Bone marrow (tissue), 2 donors: ENCODE measurements around the gene TAF3.
"Not testable (repeated sequence)": the region's sequence is repeated elsewhere in the genome, so short reads cannot be mapped to it uniquely, and the experiment has no call there.

Experiments
- DNase-seq, 2 donors: peaks; one replicate each; lab custom pipeline; 2025; lab: John Stamatoyannopoulos, UW

Gene TAF3, protein sequence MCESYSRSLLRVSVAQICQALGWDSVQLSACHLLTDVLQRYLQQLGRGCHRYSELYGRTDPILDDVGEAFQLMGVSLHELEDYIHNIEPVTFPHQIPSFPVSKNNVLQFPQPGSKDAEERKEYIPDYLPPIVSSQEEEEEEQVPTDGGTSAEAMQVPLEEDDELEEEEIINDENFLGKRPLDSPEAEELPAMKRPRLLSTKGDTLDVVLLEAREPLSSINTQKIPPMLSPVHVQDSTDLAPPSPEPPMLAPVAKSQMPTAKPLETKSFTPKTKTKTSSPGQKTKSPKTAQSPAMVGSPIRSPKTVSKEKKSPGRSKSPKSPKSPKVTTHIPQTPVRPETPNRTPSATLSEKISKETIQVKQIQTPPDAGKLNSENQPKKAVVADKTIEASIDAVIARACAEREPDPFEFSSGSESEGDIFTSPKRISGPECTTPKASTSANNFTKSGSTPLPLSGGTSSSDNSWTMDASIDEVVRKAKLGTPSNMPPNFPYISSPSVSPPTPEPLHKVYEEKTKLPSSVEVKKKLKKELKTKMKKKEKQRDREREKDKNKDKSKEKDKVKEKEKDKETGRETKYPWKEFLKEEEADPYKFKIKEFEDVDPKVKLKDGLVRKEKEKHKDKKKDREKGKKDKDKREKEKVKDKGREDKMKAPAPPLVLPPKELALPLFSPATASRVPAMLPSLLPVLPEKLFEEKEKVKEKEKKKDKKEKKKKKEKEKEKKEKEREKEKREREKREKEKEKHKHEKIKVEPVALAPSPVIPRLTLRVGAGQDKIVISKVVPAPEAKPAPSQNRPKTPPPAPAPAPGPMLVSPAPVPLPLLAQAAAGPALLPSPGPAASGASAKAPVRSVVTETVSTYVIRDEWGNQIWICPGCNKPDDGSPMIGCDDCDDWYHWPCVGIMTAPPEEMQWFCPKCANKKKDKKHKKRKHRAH

DNA sequence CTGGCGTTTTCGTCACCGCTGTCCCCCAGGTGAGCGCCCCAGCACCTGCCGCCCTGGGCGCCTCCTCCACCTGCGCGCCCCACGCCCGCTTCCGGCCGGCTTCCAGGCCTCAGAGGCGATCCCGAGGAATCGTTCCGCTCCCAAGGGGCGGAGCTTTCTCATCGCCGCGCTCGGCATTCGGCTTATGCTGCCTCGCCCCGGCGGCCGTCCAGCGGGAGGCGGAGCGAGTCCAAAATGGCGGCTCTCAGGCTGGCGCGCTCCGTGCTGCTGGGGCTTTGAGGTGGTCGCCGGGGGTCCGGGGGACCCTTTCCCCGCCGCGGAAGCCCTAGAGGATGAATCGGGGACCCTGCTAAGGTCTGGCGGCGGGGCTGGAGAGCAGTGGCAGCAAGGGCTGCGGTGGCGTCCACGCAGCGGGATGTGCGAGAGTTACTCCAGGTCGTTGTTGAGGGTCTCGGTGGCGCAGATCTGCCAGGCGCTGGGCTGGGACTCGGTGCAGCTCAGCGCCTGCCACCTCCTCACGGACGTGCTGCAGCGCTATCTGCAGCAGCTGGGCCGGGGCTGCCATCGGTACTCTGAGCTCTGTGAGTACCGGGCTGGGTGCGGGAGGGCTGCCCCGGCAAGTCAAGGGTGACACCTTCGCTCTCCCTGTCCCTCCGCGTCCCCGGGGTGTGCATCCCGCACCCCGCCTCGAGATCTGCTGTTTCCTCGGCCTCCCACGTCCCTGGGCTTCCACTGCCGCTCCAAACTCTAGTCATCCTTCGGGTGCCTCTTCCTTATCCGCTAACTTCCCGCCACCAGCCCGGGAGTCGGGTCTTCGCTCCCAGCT lies at the start of gene TAF3:
TSS of gene TAF3 (plus strand) at position 211 of the 826 bp plus-strand sequence. CDS start at position 416, 205 bp downstream.
- DNase-seq = peak; percentile 66 to 67

DNA sequence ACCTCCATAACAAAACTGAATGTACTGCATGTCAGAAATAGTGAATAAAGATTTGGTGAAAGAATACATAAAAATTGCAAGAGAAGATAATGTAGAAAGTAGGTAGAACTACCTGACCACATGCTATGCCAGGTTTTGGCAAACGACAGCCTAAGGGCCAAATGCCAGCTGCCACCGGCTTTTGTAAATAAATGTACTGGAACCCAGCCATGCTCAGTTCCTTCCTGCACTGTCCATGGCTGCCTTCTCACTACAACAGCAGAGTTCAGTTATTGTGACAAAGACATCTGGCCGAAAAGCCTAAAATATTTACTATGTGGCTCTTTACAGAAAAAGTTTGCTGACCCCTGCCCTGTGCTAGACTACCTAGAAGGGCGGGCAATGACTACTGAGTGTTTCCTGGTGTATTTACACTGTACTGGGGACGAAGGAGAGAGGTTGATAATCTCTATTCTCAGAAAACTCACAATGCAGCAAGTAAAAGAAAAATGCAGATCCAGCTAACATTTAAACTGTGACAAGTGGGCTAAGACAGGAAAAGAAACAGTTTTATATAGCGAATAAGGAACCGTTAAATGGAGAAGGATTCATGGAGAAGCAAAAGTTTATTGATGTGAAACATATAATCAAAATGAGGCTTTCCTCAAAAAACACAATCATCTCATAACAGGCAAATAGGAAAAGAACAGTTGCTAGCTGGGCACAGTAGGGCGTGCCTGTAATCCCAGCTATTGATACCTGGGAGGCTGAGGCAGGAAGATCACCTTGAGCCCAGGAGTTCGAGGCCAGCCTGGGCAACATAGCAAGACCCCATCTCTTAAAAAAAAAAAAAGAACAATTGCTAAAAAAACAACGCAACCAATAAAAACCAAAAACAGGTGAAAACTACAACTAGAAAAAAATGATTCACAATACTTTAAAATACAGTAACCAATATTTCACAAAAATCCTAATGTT lies 44.2 kb upstream of the TAF3 start:
- DNase-seq = no peak

DNA sequence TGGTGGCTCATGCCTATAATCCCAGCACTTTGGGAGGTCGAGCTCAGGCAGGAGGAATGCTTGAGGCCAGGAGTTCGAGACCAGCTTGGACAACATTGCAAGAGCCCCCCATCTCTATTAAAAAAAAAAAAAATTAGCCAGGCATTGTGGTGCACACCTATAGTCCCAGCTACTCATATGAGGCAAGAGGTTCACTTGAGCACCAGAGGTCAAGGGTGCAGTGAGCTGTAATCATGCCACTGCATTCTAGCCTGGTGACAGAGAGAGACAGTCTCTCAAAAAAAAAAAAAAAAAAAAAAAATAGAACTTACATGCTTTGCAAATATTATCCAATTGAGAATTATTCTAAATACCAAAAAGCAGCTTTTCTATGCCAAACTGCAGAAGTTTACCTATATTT lies 41.5 kb upstream of the TAF3 start:
- DNase-seq = no peak

DNA sequence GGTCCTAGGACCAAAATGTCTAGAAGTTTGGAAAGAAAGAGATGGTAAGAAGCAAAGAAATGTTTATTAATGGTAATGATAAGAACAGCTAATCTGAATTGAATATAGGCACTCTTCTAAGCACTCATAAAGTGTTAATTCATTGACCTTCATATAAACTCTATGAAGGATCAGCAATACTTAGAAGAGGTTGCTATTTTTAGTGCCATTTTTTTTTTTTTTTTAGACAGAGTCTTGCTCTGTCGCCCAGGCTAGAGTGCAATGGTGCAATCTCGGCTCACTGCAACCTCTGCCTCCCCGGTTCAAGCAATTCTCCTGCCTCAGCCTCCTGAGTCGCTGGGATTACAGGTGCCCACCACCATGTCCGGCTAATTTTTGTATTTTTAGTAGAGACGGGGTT lies 36.1 kb upstream of the TAF3 start:
- not testable (repeated sequence) for DNase-seq

DNA sequence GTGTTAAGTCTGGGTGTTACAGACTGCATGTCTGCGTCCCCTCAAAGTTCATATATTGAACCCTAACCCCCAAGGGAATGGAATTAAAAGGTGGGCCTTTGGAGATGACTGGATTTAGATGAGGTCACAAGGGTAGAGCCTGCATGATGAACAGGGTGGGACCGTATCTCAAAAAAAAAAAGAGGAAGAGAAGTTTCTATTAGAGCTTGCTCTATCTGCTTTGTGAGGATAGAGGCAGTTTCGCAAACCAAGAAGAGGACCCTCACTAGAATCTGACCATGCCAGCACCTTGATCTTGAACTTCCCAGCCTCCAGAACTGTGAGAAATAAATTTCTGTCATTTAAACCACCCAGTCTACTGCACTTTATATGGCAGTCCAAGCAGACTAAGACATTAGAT lies 31.9 kb upstream of the TAF3 start:
- no peak for DNase-seq

DNA sequence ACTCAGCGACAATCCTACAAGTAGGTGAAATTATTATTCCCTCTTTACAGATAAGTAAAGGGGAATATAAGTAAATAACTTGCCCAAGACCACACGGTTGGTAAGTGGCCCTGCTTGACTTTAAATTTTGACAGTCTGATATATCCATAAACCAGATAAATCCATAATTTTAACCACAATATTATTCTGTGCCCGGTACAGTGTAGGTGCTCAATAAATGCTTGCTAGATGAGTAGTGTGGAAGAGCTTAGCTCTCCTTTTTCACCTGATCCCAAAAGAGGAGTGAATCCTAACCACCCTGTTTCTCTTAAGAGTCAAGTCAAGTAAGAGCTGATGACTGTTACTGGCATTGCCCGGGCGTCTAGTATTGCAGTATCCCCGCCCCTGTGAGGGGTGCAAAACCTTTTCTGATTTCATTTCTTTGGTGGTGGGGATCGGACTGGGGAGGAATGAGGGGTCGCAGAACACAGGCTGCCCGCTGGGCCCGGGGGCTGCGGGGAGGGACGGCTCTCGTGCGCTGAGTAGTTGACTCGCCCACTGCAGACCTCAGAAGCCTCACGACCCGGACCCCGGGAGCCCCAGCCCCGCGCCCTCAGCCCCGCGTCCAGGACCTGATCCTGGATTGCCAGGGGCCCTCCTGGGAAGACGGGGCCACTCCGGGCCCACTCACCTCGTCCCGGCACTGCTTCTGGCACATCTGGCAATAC lies 31.0 kb upstream of the TAF3 start:
- no peak for DNase-seq

DNA sequence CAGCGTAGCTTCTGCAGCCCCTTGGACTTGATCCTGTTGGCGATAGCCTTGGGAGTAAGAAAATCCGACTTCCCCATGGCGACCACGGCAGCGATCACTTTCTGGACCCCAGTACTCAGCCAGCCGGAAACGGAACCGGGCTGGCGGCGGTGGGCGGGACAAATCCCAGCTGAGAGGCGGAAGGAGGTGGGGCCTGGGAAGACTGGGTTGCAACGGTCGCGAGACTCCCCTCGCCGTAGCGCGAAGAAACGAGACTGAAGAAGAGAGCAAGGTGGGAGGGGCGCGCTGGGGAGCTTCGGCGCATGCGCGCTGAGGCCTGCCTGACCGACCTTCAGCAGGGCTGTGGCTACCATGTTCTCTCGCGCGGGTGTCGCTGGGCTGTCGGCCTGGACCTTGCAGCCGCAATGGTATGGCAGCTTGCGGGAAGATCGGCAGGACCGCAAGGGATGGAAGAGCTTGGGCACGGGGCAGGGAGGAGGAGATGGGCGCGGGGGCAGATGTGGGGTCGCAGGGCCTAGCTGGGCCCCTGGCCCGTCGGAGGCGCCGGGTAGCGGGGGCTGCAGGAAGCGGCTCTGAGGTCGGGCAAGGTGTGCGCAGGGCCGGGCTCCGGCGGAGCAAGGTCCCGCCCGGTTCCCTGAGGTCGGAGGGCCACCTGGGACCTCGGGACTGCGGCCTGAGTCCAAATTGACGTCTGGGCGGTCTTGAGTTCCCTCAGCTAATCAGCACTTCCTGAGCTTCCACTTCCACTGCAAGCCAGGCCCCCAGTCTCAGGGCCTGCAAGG lies 30.3 kb upstream of the TAF3 start, which contains the start of the genes ATP5F1C and KIN:
TSS of gene ATP5F1C (plus strand) at position 321 of the 782 bp plus-strand sequence. CDS start at position 352, 31 bp downstream.
TSS of gene KIN (minus strand) at position 137 of the 782 bp plus-strand sequence. CDS start at position 77, 60 bp downstream.
- DNase-seq = peak; percentile 89 to 96

DNA sequence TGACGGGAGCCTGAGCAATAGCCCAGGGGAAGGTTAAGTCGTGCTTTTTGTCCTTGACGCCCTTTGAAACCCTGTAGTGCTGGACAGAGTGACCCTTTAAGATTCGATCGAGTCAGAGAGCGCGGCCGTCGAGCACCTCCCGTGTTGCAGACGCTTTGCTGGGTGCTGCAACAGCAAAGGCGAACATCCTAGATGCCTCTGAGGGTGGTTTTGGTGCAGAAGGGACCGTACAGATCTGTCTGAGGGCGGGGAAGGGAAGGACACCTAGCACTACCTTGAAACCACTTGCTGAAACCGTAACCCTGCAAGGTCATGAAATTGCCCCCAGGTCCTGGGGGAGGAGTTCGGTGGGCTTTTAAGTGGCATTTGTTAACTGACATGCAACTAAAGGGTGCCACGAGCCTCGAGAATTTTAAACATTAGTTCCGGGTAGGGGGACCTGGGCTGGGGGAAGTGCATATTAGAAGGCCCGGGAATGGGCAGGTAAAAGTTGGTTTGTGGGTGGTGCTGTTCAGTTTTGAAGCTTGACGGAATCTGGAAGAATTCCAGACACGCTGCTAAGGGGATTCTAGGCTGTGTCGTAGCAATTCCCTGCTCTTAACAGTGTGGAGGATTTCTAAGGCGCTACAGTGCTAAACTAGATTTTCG lies 29.5 kb upstream of the TAF3 start:
- no peak for DNase-seq

DNA sequence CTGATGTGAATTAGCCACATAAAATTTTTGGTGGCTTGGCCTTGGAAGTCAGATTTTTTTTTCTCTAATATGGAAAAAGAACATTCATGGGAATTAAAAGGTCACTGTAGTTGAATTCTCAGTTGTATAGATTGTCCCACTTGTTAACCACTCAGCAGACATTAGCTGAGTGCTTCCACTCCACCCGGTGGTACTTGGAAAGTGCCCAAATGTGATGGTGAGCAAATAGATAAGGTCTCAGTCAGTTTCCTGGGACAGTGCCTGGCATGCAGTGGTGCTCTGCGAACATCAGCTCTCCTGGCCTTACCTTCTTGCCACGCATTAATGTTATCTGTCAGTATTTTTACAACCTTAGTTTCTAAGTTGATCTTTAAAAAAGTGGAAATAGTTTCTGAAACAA lies 28.9 kb upstream of the TAF3 start:
- DNase-seq = no peak

DNA sequence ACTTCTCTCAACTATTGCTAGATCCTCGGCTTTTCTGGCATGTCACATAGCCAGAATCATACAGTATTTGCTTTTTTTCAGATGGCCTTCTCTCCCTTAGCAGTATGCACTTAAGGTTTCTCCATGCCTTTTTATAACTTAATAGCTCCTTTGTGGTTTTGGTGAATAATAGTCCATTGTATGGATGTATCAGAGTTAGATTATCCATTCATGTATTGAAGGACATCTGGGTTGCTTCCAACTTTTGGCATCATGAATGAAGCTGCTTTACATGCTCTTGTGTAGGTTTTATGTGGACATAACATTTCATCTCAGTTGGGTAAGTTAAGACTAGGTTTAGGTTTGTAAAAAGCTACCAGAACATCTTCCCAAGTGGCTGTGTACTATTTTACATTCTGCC lies 25.8 kb upstream of the TAF3 start:
- DNase-seq = no peak

DNA sequence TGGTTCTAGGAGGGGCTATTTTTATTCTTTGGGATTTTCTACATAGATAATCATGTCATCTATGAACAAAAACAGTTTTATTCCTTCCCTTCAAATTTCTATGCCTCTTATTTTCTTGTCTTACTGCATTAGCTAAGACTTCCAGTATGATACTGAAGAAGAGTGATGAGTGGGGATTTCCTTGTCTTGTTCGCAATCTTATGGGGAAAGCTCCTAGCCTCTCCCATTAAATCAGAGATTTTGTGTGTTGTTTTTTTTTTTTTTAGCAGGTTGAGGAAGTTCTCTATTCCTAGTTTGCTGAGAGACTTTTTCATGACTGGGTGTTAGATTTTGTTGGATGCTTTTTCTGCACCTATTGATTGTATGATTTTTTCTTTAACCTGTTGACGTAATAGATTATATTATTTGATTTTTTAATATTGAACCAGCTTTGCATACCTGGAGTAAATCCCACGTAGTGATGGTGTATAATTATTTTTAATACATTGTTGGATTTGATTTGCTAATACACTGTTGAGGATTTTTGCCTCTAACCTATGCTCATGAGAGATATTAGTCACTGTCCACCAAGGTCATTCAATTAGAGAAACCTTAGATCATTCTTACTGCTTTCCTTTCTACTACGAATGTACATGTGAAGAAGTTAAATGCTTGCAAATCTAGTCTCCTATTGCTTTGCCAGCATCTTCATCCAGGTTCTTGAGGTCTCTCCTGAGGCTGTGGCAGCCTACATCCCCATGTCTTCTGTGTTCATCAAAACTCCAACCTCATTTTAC lies 23.9 kb upstream of the TAF3 start:
- DNase-seq = no peak

DNA sequence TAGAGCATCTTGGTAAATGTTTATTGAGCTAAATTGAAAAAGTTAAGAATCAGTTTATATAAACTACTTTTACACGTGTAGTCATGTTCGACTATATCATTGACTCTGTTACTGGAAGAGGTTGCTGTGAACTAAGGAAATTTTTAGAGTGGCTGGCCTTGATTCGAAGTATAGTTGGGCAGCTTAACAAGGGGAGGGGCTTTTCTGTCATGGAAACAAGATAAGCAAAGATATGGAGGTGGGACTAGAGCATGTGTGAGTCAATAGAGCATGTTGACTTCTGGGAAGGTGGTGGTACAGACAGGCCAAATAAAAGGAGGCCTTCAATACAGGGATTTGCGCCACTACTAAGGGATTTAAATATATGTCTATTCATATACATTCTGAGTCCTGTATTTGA lies 22.7 kb upstream of the TAF3 start:
- no peak for DNase-seq

DNA sequence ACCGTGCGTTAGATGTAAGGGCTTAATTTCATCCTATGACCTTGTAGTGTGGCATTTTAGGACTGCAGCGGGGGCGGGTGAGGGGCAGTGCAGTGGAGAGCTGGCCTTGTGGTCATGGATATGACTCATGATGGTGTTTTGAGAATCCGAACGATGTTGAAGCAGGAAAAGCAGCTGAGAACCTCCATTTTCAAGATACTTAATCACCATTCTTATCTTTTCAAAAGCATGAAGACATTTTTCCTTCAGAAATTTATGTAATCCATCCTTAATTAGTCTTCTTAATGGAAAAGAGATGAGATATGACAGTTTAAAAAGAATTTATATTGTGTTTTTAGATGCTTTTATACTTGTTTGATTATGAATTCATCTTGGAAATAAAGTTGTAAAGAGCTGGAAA lies 20.7 kb upstream of the TAF3 start:
- no peak for DNase-seq

DNA sequence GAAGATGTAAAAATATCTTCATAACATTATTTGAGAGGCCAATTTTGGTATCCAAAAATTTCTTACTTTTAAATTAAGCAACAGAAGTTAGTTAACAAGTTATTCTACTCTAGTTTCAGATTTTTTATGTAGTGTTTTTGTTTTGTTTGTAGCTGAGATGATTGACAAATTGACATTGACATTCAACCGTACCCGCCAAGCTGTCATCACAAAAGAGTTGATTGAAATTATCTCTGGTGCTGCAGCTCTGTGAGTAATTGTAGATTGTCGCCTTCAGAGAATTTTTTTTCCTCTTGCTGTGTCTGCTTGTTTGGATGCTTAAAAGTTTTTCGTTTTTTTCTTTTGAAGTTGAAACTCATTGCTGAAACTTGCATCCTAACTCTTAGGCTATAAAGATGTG lies 15.7 kb upstream of the TAF3 start:
- no peak for DNase-seq

DNA sequence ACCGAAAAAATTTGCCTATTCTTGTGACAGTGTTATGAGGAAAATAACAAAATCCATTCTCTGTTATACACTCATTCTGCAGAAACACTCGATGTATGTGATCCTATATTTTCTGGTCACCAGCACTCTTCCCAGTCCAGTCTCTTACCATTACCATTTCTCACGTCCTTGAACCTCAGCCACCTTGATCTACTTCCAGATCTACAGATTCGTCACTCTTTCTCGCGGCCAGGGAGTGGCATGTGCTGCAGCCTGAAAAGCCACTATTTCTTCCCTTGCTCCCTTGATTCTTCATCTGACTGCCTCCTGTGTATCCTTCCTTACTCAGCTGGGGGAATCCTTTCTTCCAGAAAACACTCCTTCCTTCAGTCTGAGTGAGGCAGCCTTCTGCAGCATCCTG lies 14.1 kb upstream of the TAF3 start:
- no peak for DNase-seq

DNA sequence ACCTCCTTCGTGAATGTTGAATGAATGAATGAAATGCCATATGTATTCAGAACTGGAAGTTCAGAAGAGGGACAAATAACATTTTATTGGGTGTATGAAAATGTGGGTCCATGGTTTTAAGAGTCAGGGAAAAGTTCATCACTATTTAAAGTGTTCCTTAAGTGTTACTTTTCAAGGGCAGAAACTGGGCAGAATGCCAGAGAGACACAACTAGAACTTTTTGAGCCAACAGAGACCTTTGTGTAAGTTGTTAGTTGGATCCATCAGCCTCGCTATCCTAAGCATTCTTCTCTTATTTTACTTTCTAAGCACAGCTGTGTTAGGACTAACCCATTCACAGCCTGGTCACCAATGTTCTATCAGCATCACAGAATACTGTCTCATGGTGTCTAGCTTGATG lies 13.6 kb upstream of the TAF3 start:
- DNase-seq = no peak

DNA sequence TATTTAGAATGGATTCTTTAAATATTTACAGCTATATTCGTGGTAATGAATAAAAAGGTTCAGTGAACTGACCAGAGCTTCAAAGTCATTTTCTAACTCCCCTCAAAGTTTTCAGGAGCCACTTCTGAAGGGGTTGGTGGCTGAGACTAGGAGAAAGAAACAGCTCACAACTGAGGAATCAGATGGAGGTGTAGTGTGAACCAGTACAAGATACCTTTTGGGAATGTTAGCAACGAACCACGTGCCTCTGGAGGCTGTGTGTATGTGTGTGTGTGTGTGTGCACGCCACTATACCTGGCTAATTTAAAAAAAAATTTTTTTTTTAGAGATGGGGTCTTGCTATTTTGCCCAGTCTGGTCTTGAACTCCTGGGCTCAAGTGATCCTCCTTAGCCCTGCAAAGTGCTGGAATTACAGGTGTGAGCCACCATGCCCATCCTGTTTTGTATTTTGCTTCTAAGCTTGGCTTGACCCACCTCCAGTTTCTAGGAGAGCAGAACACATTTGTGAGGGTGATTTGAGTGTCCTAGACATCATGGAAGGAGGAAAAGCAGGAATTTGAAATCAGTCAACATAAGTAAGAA lies 9.5 kb upstream of the TAF3 start:
- DNase-seq = no peak

DNA sequence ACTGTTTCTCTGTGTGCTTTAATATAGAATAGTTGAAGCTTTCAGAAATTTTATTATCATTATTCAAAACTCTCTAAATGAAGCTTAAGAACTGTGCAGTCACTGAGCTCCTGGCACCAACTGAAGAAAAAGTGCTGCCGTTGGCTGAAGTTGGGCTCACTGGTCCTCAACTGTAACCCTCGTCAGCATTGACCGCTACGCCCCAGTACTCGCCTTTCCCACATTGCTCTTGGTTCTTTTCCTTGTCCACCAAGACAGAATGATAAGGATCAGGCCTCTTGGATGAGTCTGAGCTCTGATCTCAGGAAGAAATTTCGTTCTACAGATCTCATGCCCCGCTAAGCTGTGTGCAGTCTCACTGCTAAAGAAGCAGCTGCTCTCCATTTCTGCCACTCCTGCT lies 7.9 kb upstream of the TAF3 start:
- DNase-seq = no peak
